NB4 (cell line): Measurements from ENCODE around the gene KIAA1217.

Experiments used
- CTCF ChIP-seq: IDR thresholded peaks from one replicate; pipeline ENCODE4 v1.5.1; 2012; ENCODE audit warnings: low read depth, low read length
- POLR2A ChIP-seq: IDR thresholded peaks from 2 replicates; pipeline ENCODE4 v1.6.1; 2011; ENCODE audit warnings: mild to moderate bottlenecking; ENCODE audit not compliant: insufficient read length; ENCODE audit errors: extremely low read depth

GRCh38 chr10:24407928-24408327 is 199.0 kb downstream of the KIAA1217 start:
- no peak for TF ChIP-seq CTCF
- no peak for TF ChIP-seq POLR2A
